GM12873 (cell line): ENCODE results near the gene WDR91.
A peak's percentile ranks its signal among the peaks of the same experiment; 100 is the strongest.

Experiments used
- CTCF ChIP-seq: IDR thresholded peaks from 2 replicates; pipeline ENCODE4 v1.5.1; 2012; ENCODE audit warnings: low read depth, mild to moderate bottlenecking, moderate library complexity, low read length, control low read depth; ENCODE audit not compliant: insufficient read depth; ENCODE audit errors: missing control alignments

Gene WDR91

GRCh38 chr7:135164357-135165061, 46.8 kb downstream of the WDR91 start:
- TF ChIP-seq CTCF = no peak

GRCh38 chr7:135162382-135163001, 48.8 kb downstream of the WDR91 start:
- TF ChIP-seq CTCF = no peak

GRCh38 chr7:135161669-135162068, 49.7 kb downstream of the WDR91 start:
- no peak for TF ChIP-seq CTCF

- TF ChIP-seq CTCF = peak; percentile 22
These were observed 50.3 kb downstream of the WDR91 start for GRCh38 chr7:135160858-135161653.

- no peak for TF ChIP-seq CTCF
These were observed 51.0 kb downstream of the WDR91 start for GRCh38 chr7:135160098-135160857.

- no peak for TF ChIP-seq CTCF
These were observed 51.8 kb downstream of the WDR91 start for GRCh38 chr7:135159359-135160085.
